ENCODE data around the gene FOXE1. TPM values are rescaled to one million over a fixed set of nuclear protein-coding genes. Genes with fewer than 3 reads are reported as not detected.

The FOXE1 gene
- total RNA-seq, 1 experiment from 2014 or later, result not detected

DNA sequence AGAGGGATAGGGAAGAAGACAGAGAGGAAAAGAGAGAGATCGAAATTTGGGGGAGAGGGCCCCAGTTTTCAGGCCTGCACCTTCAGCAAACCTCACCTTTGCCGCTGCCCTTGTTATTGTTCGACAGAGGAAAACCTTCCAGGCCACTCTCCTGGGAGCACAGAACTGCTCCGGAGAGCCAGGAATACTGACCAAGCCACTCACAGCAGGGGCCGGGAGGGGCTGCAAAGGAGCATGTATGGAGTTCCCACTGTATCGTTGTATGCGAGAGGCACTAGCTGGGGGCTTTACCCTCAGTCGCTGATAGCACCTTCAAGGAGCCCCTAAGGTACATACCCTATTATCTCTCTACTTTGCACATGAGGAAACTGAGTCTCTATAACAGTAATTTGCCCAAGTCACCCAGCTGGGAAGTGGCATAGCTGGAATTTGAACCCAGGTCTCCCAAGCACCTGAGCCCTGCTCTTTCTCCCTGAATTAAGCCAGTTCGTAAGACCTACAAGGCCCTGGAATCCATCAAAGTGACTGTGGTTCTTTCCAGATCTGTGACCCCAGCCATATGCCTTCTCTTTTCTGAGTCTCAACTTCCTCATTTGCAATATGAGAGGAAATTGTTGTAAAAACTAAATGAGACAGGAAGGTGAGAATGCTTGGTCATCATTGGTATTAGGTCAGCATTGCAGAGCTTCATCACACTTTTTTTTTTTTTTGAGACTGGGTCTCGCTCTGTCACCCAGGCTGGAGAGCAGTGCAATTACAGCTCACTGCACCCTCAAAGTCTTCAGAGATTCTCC lies 21.0 kb upstream of the FOXE1 start:
- no peak overlapping the region for H3K9ac ChIP-seq (ENCODE audit: low read length)
- POLR2A ChIA-PET, result no interaction called here
- no peaks in the 10 kb centered on the region for H3K36me3 ChIP-seq (ENCODE audit: control insufficient read depth in 1 of 2, insufficient read depth in 2 of 2, low read length in 2 of 2)
- RAD21 ChIA-PET (ENCODE audit: low non-redundant PET in 1 of 2, low total read pairs in 2 of 2, uncharacterized antibody in 2 of 2, unreplicated experiment in 2 of 2), result no interaction called here
- TF ChIP-seq RAD21 (IDR thresholded peaks at IDR 0.05; ENCODE audit: low read depth) (no peak), ELF1 (IDR thresholded peaks at IDR 0.05; ENCODE audit: borderline replicate concordance, low read depth) (no peak)
- no peak overlapping the region for H3K27ac ChIP-seq (ENCODE audit: low read depth, low read length)
- no peaks in the 10 kb centered on the region for H3K9me2 ChIP-seq (ENCODE audit: insufficient read depth)
- BruUV-seq (replicated peaks), result no TSS peak
- H2AFZ ChIP-seq (ENCODE audit: low read depth, low read length, poor library complexity, severe bottlenecking), result no peak overlapping the region
- no peaks in the 10 kb centered on the region for H4K20me1 ChIP-seq (ENCODE audit: insufficient read depth)
- DNase-seq (ENCODE audit: low read depth, low spot score) (no peak), ATAC-seq (no peak)
- intact Hi-C loops (cut with micrococcal nuclease), result no loop called here
- CTCF ChIA-PET, result no interaction called here
- H3K4me2 ChIP-seq (ENCODE audit: low read length), result no peak overlapping the region
- no peaks in the 10 kb centered on the region for H3K27me3 ChIP-seq (ENCODE audit: insufficient read depth, low read length)
- no peak overlapping the region for H3K4me3 ChIP-seq (replicated peaks in 1 of 2; ENCODE audit: low read depth in 1 of 2, low read length in 2 of 2)
- no peaks in the 10 kb centered on the region for H3K9me3 ChIP-seq (ENCODE audit: control insufficient read depth in 1 of 2, insufficient read depth in 1 of 2, low read depth in 1 of 2, low read length in 2 of 2)
- H3K4me1 ChIP-seq (ENCODE audit: control insufficient read depth in 1 of 2, insufficient read depth in 2 of 2, low read length in 2 of 2), result no peaks in the 10 kb centered on the region
- no peaks in the 10 kb centered on the region for H3K79me2 ChIP-seq (ENCODE audit: insufficient read depth, low read length)

DNA sequence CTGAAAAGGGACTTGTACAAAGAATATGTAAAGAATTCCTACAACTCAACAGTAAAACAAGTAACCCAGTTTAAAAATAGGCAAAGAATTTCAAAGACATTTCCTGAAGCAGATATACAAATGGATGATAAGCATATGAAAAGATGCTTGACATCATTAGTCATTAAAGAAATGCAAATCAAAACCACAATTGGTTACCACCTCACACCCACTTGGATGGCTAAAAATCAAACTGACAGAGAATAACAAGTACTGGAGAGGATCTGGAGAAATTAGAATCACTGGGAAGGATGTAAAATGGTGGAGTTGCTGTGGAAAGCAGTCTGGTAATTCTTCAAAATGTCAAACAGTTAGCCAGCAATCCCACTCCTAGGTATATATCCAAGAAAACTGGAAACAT lies 12.5 kb upstream of the FOXE1 start:
- ChIA-PET CTCF (no interaction called here), RAD21 (ENCODE audit: low non-redundant PET in 1 of 2, low total read pairs in 2 of 2, uncharacterized antibody in 2 of 2, unreplicated experiment in 2 of 2) (no interaction called here), POLR2A (no interaction called here)
- TF ChIP-seq, protein P1, sequence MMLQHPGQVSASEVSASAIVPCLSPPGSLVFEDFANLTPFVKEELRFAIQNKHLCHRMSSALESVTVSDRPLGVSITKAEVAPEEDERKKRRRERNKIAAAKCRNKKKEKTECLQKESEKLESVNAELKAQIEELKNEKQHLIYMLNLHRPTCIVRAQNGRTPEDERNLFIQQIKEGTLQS (IDR thresholded peaks at IDR 0.05), result no peak
- TF ChIP-seq YY1 (IDR thresholded peaks at IDR 0.05; ENCODE audit: extremely low read depth, insufficient replicate concordance, low read depth, low read length), result no peak
- TF ChIP-seq CBX3 (IDR thresholded peaks at IDR 0.05; ENCODE audit: low read depth), result no peak
- TF ChIP-seq CEBPB (IDR thresholded peaks at IDR 0.05; ENCODE audit: low read depth), result no peak
- TF ChIP-seq EZH2phosphoT487 (IDR thresholded peaks at IDR 0.05; ENCODE audit: borderline replicate concordance), result no peak
- no peak for TF ChIP-seq FOSL1 (IDR thresholded peaks at IDR 0.05; ENCODE audit: low read depth)
- TF ChIP-seq POLR2A (IDR thresholded peaks at IDR 0.05; ENCODE audit: borderline replicate concordance, extremely low read depth, insufficient read depth, insufficient read length), result no peak
- TF ChIP-seq ZFX (IDR thresholded peaks at IDR 0.05), result no peak
- no peak for TF ChIP-seq EZH2 (IDR thresholded peaks at IDR 0.05)
- no peak for TF ChIP-seq SIN3A (IDR thresholded peaks at IDR 0.05; ENCODE audit: low read depth)
- TF ChIP-seq, protein P2, sequence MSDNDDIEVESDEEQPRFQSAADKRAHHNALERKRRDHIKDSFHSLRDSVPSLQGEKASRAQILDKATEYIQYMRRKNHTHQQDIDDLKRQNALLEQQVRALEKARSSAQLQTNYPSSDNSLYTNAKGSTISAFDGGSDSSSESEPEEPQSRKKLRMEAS (IDR thresholded peaks at IDR 0.05), result no peak
- no peak for TF ChIP-seq TCF7L2 (IDR thresholded peaks at IDR 0.05; ENCODE audit: borderline replicate concordance, extremely low read depth, insufficient read depth, insufficient read length)
- no peak for TF ChIP-seq JUND (IDR thresholded peaks at IDR 0.05)
- TF ChIP-seq RAD21 (IDR thresholded peaks at IDR 0.05; ENCODE audit: low read depth), result no peak
- TF ChIP-seq SRF (IDR thresholded peaks at IDR 0.05; ENCODE audit: low read depth), result no peak
- no peak for TF ChIP-seq ELF1 (IDR thresholded peaks at IDR 0.05; ENCODE audit: borderline replicate concordance, low read depth)
- no peaks in the 10 kb centered on the region for H4K20me1 ChIP-seq (ENCODE audit: insufficient read depth)
- H2AFZ ChIP-seq (ENCODE audit: low read depth, low read length, poor library complexity, severe bottlenecking), result no peak overlapping the region
- intact Hi-C loops (cut with micrococcal nuclease), result no loop called here
- BruUV-seq (replicated peaks), result no TSS peak
- H3K36me3 ChIP-seq (ENCODE audit: control insufficient read depth in 1 of 2, insufficient read depth in 2 of 2, low read length in 2 of 2), result no peaks in the 10 kb centered on the region
- no peak overlapping the region for H3K9ac ChIP-seq (ENCODE audit: low read length)
- no peaks in the 10 kb centered on the region for H3K27me3 ChIP-seq (ENCODE audit: insufficient read depth, low read length)
- H3K4me3 ChIP-seq (replicated peaks in 1 of 2; ENCODE audit: low read depth in 1 of 2, low read length in 2 of 2), result no peak overlapping the region
- no peaks in the 10 kb centered on the region for H3K79me2 ChIP-seq (ENCODE audit: insufficient read depth, low read length)
- no peaks in the 10 kb centered on the region; the same call in 1 of the 2 replicates for H3K9me2 ChIP-seq (ENCODE audit: insufficient read depth)
- H3K27ac ChIP-seq (ENCODE audit: low read depth, low read length), result no peak overlapping the region
- DNase-seq (ENCODE audit: low read depth, low spot score) (no peak), ATAC-seq (no peak)
- H3K4me1 ChIP-seq (ENCODE audit: control insufficient read depth in 1 of 2, insufficient read depth in 2 of 2, low read length in 2 of 2), result no peaks in the 10 kb centered on the region
- no peak overlapping the region for H3K4me2 ChIP-seq (ENCODE audit: low read length)
- no peaks in the 10 kb centered on the region for H3K9me3 ChIP-seq (ENCODE audit: control insufficient read depth in 1 of 2, insufficient read depth in 1 of 2, low read depth in 1 of 2, low read length in 2 of 2)

All from HCT116 (cell line).